Kidney tubule cell (primary cell): ENCODE measurements around the gene FAM53B.
A peak's percentile ranks its signal among the peaks of the same experiment; 100 is the strongest.

Source experiments
- DNase-seq: peaks from one replicate; pipeline ENCODE4 v3.0.0-alpha.2; 2018; ENCODE audit warnings: low spot score

FAM53B gene

DNA sequence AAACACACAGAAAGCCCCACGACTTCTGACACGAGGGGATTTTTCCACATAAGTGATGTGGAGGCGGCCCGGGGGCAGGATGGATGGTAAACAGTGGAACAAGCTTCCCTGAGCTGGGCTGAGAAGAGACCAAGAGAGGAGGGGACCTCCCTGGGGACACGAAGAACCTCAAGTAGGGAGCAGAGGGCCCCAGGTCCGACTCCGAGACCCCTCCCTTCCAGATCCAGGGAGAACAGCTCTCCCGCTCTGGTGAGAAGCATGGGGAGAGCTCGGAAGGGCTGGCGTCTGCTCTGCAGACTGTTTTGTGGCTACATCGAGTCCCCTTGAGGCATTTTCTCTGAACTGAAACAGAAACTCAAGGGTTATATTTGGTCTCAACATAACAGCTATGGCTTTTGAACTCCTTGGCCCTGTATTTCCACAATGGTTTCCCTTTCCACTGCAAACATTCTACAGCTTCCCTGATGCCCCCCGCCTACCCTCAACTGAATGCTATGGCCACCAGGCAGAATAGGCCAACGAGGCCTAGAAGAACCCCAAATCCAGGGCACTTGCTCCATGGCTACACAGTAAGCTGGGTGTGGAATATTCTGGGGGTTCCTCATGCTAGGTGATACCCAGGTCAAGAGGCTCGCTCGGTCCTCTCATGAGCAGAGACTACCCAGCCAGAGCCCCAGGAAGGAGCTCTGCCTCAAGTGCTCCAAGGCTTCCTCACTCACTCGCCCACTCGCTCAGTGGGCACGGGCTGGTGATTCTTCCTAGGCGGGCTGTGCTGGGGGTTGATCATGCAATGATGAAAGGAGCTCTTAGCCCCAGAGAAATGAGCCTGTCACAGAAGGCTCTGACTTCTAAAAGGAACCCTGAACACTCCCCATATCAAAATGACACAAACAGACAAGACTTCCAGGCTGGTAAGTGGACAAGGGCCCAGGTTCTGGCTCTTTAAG is 47.5 kb downstream of the FAM53B start:
- DNase-seq, result no peak

GRCh38 chr10:124695259-124695658 is 48.9 kb downstream of the FAM53B start:
- no peak for DNase-seq

DNA sequence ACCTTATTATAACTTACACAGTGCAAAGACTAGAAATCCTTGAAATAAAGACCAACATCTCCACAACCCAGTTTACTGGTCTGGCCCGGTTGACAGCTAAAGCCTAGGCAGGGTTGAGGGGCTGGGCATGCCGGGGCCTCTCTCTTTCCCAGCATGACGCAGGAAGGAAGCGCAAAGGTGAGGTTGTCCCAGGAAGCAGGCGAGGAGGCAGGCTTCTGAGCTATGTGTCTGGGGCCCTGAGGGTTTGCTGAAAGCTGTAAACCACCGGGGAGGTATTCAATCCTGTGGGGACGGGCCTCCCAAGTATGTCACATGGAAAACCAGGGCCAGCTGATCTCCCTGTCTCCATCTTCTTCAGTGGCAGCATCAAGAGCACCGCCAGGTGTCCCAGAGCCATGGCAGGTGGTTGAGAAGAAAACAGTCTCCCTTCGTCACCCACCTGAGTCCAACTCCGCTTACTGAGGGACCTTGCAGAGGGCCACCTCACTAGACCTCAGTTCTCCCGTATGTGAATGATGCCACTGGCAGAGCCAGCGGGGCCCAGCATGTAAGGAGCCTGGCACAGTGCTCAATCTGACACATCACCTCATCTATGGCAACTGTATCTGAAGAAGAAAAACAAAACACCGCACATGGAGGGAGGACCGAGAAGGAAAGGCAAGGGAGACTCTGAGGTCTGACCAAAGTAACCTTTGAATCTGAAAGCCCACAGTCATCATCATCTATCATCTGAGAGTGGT is 49.5 kb downstream of the FAM53B start:
- no peak for DNase-seq

DNA sequence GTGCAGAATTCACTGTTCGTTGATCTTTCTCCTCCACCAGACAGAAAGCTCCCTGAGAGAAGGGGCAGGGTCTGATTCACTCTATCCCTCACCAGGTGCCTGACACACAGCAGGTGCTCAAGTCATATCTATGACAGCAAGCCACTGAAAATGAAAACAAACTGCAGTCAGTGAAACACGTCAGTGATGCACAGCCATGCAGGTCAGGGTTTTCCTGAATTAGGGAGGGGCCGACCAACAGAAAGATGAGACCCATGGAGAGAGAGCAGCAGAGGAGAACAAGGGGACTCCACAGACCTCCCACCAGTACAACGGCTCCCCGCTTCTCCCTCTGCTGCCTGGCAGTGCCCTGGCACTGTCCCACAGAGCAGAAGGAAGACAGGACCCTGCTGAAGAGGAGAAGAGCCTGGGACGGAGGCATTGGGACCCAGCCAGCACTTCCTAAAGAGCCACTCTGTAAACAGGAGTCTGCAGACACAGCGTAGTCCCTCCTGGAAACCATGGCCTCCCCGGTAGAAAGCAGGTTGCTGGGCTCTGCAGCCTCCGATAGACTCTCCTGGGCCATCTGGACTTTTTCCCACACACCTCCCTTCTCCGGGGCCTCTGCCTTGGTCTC is 50.3 kb downstream of the FAM53B start:
- DNase-seq, result peak; percentile 29

DNA sequence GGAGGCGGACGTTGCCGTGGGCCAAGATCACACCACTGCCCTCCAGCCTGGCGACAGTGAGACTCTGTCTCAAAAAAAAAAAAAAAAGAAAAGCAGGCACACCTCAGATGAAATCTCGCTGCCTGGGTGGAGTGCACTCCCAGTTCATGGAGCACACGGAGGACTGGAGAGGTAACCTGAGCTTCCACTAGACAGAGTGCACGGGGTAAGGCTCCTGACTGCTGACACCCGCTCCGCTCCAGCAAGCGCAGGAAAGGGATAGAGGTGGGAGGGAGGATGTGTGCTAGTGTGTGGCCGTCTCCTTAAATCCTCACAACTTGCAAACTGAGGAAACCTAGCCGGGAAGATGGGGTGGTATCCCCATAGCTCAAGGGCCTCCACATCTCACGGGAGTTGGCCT is 50.8 kb downstream of the FAM53B start:
- DNase-seq, result no peak

DNA sequence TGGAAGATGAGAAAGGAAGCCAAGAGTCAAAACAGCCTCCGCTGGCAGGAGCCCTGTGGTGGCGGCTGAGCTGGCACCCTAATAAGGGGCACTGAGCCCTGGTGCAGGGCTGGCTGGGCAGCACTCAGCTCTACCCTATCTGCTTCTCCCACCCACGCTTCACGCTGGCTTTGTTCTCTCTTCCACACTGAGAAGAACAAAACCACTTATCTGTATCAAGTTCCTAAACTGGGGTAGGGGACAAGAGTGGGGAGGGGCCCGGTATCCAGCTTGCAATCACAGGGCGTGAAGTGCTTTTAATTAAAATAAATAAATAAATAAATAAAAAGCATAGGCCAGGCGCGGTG is 52.1 kb downstream of the FAM53B start:
- no peak for DNase-seq

DNA sequence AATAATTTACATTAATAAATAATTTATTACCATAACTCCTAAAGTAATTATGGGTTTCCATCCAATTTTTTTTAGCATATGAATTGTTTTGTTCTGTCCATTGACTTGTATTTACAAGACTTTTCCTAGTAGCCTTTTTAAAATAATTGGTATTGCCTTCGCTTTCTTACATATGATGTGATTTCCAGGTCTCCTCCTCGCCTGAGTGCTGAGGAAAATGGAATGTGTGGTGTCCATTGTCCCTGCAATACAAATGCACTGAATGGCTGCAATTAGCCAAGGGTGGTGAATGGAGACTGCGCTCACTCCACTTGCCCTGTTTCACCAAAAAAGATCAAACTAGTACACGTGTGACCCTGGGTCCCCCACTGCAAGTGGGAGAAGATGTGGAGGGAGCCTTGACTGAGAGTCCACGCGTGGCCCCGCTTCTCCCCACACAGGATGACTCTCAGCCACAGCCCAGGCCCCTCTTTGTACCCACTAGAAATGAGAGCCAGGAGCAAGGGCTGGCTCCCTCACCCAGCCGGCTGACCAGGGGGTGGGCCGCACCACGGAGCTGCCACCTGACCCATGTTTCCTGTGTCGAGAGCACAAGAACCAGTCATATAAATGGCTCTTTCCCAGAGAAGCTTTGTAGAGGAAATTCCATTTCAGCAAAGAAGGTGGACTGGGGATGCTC is 52.6 kb downstream of the FAM53B start:
- no peak for DNase-seq

- no peak for DNase-seq
Measured at GRCh38 chr10:124691002-124691401, 53.2 kb downstream of the FAM53B start.

GRCh38 chr10:124689911-124690498 is 54.2 kb downstream of the FAM53B start:
- peak; percentile 17 for DNase-seq

DNA sequence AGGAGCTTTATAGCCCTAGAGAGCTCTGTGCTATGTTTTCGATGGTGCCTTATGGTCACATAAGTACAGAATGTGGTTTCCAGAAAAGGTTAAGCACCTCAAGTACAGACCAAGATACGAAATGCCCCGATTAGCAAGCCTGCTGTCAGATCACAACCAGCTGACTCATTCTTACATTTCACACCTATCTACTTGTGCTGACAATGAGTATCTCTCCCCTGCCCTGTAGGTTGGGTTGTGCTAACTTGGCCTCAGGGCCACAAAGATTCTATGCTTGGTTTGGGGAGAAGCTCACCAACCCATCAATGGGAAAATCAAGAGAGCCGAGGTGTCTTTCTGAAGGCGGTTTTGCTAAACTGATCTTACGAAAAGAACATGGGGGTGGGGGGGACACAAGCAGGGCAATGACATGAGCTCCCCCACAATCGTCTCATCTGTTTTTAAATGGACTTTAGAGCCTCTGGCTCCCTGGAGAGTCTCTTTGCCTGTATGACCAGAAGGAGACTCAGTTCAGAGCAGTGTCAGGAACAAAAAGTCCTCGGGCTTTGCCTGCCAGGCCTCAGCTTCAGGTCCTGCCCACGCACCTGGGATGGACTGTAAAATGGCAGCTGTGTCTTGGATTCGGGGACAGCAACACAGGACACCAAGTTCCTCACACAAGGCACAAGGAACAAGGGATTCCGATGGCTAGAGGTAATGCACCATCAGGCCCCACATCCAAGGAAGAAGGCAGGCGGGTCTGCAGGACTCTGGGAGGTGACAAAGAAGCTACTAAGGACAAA is 55.1 kb downstream of the FAM53B start:
- no peak for DNase-seq

- DNase-seq, result no peak
Measured at GRCh38 chr10:124688386-124688785, 55.8 kb downstream of the FAM53B start.

DNA sequence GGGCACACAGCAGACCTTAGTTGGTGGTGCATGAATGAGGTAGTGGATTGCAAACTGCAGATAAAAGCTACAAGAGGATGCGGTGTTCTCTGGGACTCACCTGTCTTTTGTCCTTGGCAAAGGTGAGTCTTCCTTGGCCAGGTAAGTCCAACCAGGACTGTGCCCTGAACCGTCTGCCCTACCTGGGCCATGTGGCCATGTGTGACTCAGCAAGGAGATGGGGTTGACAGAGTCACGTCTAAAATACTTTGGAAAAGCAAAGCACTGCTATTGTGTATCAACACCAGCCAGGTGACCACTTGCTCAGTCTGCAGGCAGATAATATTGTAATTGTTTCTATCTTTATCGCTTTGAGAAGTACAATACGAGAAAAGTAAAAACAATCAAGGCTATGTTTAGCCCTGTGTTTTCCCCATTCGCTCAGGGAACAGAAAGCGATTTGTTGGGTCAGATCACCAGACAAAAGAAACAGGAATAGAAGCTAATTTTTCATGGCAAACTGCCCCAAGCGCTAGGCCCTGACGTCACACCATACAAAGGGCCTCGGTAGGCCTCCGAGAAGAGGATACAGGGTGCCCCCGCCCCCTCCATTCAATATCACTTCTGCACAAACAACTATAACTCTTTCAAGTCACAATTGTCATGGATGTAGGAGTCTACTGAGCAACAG is 57.3 kb downstream of the FAM53B start:
- no peak for DNase-seq

- DNase-seq, result no peak
Measured at GRCh38 chr10:124685261-124685660, 58.9 kb downstream of the FAM53B start.

- DNase-seq, result no peak
Measured at GRCh38 chr10:124683814-124684213, 60.4 kb downstream of the FAM53B start.

- no peak for DNase-seq
Measured at GRCh38 chr10:124681626-124682552, 62.3 kb downstream of the FAM53B start.

DNA sequence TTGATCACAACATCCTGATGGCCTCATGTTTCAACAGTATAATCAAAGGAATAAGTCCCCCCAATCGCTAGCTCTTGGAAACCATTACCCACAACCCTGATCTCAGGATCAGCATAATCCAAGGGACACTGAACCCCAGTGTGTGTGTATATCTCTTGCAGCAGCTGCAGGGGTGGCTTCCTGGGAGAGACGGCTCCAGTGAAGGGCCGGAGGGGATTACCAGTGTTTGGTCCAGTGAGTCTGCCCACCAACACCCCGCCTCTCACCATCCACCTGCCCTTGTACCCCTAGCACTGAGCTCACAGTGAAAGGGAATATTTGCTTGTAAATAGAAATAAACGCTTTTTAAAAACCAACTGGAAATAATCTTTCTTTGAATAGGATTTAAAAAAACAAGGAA is 63.1 kb downstream of the FAM53B start:
- DNase-seq, result no peak

DNA sequence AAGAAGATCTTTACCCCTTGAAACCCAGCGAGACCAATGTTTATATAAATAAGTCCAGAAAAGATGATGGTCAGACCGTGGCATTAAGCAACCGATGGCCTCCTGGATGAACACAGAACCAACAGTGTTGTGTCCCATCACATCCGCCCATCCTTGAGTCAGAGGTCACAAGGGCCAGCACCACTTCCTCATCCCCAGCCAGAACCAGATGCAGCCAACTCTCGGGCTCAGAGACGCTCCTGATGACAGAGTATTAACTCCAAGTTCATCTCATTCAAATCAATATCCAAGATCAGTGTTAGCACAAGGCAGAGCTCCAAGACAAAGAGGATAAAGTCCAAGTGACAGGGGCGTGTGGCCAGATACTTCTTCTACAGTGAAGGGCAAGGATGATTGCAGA is 63.5 kb downstream of the FAM53B start:
- DNase-seq, result no peak

GRCh38 chr10:124679401-124679800 is 64.8 kb downstream of the FAM53B start:
- no peak for DNase-seq

DNA sequence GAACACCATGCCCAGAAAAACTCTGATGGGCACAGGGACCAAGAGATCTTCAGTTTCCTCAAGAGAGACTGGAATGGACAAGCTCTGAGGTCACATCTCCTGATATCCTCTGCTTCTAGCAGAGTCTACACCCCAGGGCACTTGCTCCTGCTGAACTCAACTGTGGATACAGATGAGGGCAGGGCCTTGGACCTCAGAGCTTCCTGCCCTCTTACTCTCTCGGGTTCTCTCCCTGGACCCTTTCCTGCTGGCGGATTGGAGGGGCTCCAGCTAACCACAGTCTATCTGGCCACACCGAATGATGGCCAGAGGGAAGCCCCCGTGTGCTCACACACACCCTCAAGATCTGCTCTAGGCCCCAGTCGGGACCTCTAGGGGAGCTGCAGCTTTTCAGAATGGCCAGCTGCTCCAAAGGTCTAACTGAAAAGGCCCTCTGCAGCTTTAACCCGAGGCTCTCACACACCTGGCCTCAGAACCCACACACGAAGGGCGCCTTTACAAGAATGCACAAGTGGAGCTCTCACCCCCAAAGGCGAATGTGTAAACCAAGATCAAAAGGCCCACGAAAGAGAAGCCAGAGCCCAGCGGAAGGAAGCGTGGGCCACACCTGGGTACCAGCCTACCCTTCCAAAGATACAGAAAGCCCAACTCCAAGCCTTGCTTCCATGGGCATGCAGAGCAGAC is 65.5 kb downstream of the FAM53B start:
- no peak for DNase-seq
